Heart left ventricle (tissue), 13 donors: Measurements from ENCODE around the gene JPH3.

Experiments used
- POLR2A ChIP-seq, 2 donors: fragments of 450-650 bp; IDR thresholded peaks; one replicate each; pipeline ENCODE4 v1.6.1; 2017; ENCODE audit warnings: antibody characterized with exemption in 2 of 2, mild to moderate bottlenecking in 2 of 2, moderate library complexity in 2 of 2
- TF ChIP-seq, protein P1 (sequence below), 12 donors: fragments of 200-600 bp; sonication (generic) in 4 of 12; IDR thresholded peaks; one replicate each; pipeline versions ENCODE4 v1.5.0 to v1.8.0; 2018 to 2022; ENCODE audit warnings: antibody characterized with exemption in 12 of 12, mild to moderate bottlenecking in 5 of 12
- donor health status: ischemic (EF 13 %, LVEDD 7.1; RV severe dilation, severe dysfunction).
- donor health status: DM: no; HTN: yes; CAD: no.
- donor health status: DM: no; HTN: no; CAD: no.
- donor health status: ischemic (EF 25% LVEDD 6.9; RV normal size, moderate dysfunction).
- donor health status: ischemic (EF 25% LVEDD 5.7; RV mildly dilated, moderate dysfunction).
- donor health status: ischemic (EF 35%, LVEDD 5.7; RV mildly dilated, moderate dysfunction).
- donor health status: nonischemic (EF 11% LVEDD 7.7; RV severe dilation, severe dysfunction).
- donor health status: DM: yes; HTN: yes; CAD: no.
- donor health status: PGD.
- donor health status: ischemic (EF 29% LVEDD 5.4; RV normal size, mild dysfunction).
- donor health status: nonischemic (EF 23%, LVEDD 6.1; RV moderate dilation, normal function).

- TF ChIP-seq, protein P1, sequence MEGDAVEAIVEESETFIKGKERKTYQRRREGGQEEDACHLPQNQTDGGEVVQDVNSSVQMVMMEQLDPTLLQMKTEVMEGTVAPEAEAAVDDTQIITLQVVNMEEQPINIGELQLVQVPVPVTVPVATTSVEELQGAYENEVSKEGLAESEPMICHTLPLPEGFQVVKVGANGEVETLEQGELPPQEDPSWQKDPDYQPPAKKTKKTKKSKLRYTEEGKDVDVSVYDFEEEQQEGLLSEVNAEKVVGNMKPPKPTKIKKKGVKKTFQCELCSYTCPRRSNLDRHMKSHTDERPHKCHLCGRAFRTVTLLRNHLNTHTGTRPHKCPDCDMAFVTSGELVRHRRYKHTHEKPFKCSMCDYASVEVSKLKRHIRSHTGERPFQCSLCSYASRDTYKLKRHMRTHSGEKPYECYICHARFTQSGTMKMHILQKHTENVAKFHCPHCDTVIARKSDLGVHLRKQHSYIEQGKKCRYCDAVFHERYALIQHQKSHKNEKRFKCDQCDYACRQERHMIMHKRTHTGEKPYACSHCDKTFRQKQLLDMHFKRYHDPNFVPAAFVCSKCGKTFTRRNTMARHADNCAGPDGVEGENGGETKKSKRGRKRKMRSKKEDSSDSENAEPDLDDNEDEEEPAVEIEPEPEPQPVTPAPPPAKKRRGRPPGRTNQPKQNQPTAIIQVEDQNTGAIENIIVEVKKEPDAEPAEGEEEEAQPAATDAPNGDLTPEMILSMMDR (IDR thresholded peaks at IDR 0.05) = no peak
- TF ChIP-seq POLR2A (IDR thresholded peaks at IDR 0.05) = no peak
Measured at GRCh38 chr16:87571868-87572244, 30.5 kb upstream of the JPH3 start.
